Activated CD8-positive, alpha-beta memory T cell treated with anti-CD3 and anti-CD28 coated beads, Interleukin-2, amount 10 ng/mL, durations not matched to agents 7 days and 5 days (primary cell): Measurements from ENCODE around the gene LATS1. TPM values are rescaled to one million over a fixed set of nuclear protein-coding genes. Genes with fewer than 3 reads are reported as not detected.

Experiments used
- ATAC-seq: fragments of 150-1000 bp; cut with Tn5 transposase; one replicate; pipeline ENCODE4 v1.10.0; 2021; ENCODE audit warnings: moderate library complexity
- CTCF ChIA-PET: fragments of 350-600 bp; sonication (Branson Sonifier 250); formaldehyde crosslinking; loops from one replicate; lab custom pipeline; 2021; ENCODE audit warnings: antibody characterized with exemption; lab: Charles Lee
- DNase-seq: peaks from one replicate; pipeline ENCODE4 v3.0.0-alpha.2; 2020
- H3K27ac Mint-ChIP-seq: one replicate; pipeline ENCODE4 v1.8.0; 2021; ENCODE audit warnings: mild to moderate bottlenecking, mixed read lengths
- H3K27me3 Mint-ChIP-seq: one replicate; pipeline ENCODE4 v1.8.0; 2021; ENCODE audit warnings: mixed read lengths
- H3K36me3 Mint-ChIP-seq: one replicate; pipeline ENCODE4 v1.8.0; 2021; ENCODE audit warnings: mild to moderate bottlenecking, mixed read lengths
- H3K4me1 Mint-ChIP-seq: one replicate; pipeline ENCODE4 v1.8.0; 2021; ENCODE audit warnings: mixed read lengths
- H3K4me3 Mint-ChIP-seq: one replicate; pipeline ENCODE4 v1.8.0; 2021; ENCODE audit warnings: mild to moderate bottlenecking, moderate library complexity, mixed read lengths
- H3K9me3 Mint-ChIP-seq: one replicate; pipeline ENCODE4 v1.8.0; 2022; ENCODE audit warnings: low read depth, mixed read lengths
- total RNA-seq, 2 experiments: library from RNA; stranded (reverse); gene quantifications; one replicate each; pipeline ENCODE4 v1.2.3, GENCODE V29; 2021

The LATS1 gene
- total RNA-seq, 2 experiments from 2014 or later: 28.5 to 33.1 TPM

GRCh38 chr6:149723262-149723661, 5.4 kb upstream of the LATS1 start:
- peaks cover 23% of the 10 kb centered on the region for H3K4me1 Mint-ChIP-seq
- CTCF ChIA-PET: interaction anchor here (0.8 to 1.4 kb wide), 4 partner anchors 10 to 96 kb away, joined by 3 to 6 read pairs (median 3); partner anchors contain the start of gene PCMT1

GRCh38 chr6:149719531-149719930, 1.6 kb upstream of the LATS1 start:
- no peaks in the 10 kb centered on the region for H3K27me3 Mint-ChIP-seq
- H3K4me1 Mint-ChIP-seq: peaks cover 31% of the 10 kb centered on the region
- peak; percentile 15 for DNase-seq
- CTCF ChIA-PET: no interaction called here
- peak overlapping the region; percentile 11 for H3K27ac Mint-ChIP-seq
- H3K4me3 Mint-ChIP-seq: no peak overlapping the region
- H3K36me3 Mint-ChIP-seq: peaks cover 19% of the 10 kb centered on the region
- no peak for ATAC-seq
- H3K9me3 Mint-ChIP-seq: no peaks in the 10 kb centered on the region

More at GRCh38 chr6:149723262-149723661, 5.4 kb upstream of the LATS1 start:
- Mint-ChIP-seq H3K36me3 (peaks cover 22% of the 10 kb centered on the region), H3K27me3 (no peaks in the 10 kb centered on the region), H3K9me3 (no peaks in the 10 kb centered on the region), H3K4me3 (no peak overlapping the region), H3K27ac (no peak overlapping the region)
- ATAC-seq (no peak), DNase-seq (no peak)

GRCh38 chr6:149717255-149717587, 680 bp downstream of the LATS1 start:
- ATAC-seq (no peak), DNase-seq (no peak)
- peaks cover 34% of the 10 kb centered on the region for H3K4me1 Mint-ChIP-seq
- H3K9me3 Mint-ChIP-seq: no peaks in the 10 kb centered on the region
- peak overlapping the region; percentile 97 for H3K27ac Mint-ChIP-seq
- CTCF ChIA-PET: interaction anchor here (1.0 to 2.8 kb wide), 4 partner anchors 13 to 172 kb away, joined by 3 to 14 read pairs (median 8); partner anchors contain the start of genes GINM1, NUP43 and PPIL4
- H3K4me3 Mint-ChIP-seq: peak overlapping the region; percentile 92
- peaks cover 22% of the 10 kb centered on the region for H3K36me3 Mint-ChIP-seq
- H3K27me3 Mint-ChIP-seq: no peaks in the 10 kb centered on the region

GRCh38 chr6:149716181-149716963, 1.5 kb downstream of the LATS1 start:
- ATAC-seq (no peak), DNase-seq (peak; percentile 39)
- H3K4me1 Mint-ChIP-seq: peaks cover 38% of the 10 kb centered on the region
- CTCF ChIA-PET: interaction anchor here (1.0 to 2.8 kb wide), 5 partner anchors 12 to 171 kb away, joined by 3 to 14 read pairs (median 7); partner anchors contain the start of genes GINM1, NUP43 and PPIL4
- no peaks in the 10 kb centered on the region for H3K9me3 Mint-ChIP-seq
- peak overlapping the region; percentile 92 for H3K4me3 Mint-ChIP-seq
- peaks cover 25% of the 10 kb centered on the region for H3K36me3 Mint-ChIP-seq
- peak overlapping the region; percentile 97 for H3K27ac Mint-ChIP-seq
- H3K27me3 Mint-ChIP-seq: no peaks in the 10 kb centered on the region

- no peak overlapping the region for H3K4me3 Mint-ChIP-seq
- H3K36me3 Mint-ChIP-seq: peaks cover 27% of the 10 kb centered on the region
- no peak overlapping the region for H3K27ac Mint-ChIP-seq
- no peak for ATAC-seq
- CTCF ChIA-PET: interaction anchor here (1.0 to 1.2 kb wide), 2 partner anchors 15 to 169 kb away, joined by 3 read pairs; partner anchors contain the start of gene PPIL4
- H3K9me3 Mint-ChIP-seq: no peaks in the 10 kb centered on the region
- H3K27me3 Mint-ChIP-seq: no peaks in the 10 kb centered on the region
- DNase-seq: no peak
- peaks cover 45% of the 10 kb centered on the region for H3K4me1 Mint-ChIP-seq
These were observed 3.5 kb downstream of the LATS1 start for GRCh38 chr6:149714442-149714841.

GRCh38 chr6:149711711-149712110, 6.2 kb downstream of the LATS1 start:
- H3K4me3 Mint-ChIP-seq: no peak overlapping the region

GRCh38 chr6:149701714-149702113, 16.2 kb downstream of the LATS1 start:
- DNase-seq: no peak
- H3K36me3 Mint-ChIP-seq: peaks cover 15% of the 10 kb centered on the region
- no peaks in the 10 kb centered on the region for H3K27me3 Mint-ChIP-seq
- no peak overlapping the region for H3K27ac Mint-ChIP-seq
- ATAC-seq: no peak
- CTCF ChIA-PET: no interaction called here
- H3K9me3 Mint-ChIP-seq: no peaks in the 10 kb centered on the region
- peaks cover 27% of the 10 kb centered on the region for H3K4me1 Mint-ChIP-seq
- no peak overlapping the region for H3K4me3 Mint-ChIP-seq

More at GRCh38 chr6:149711711-149712110, 6.2 kb downstream of the LATS1 start:
- Mint-ChIP-seq H3K27ac (no peak overlapping the region), H3K27me3 (no peaks in the 10 kb centered on the region), H3K9me3 (no peaks in the 10 kb centered on the region), H3K4me1 (peaks cover 46% of the 10 kb centered on the region), H3K36me3 (peaks cover 23% of the 10 kb centered on the region)
- ATAC-seq (no peak), DNase-seq (no peak)
- CTCF ChIA-PET: no interaction called here

- CTCF ChIA-PET: interaction anchor here (0.7 to 1.0 kb wide), 4 partner anchors 11 to 25 kb away, joined by 3 to 5 read pairs (median 3); no protein-coding TSS in a partner anchor
- Mint-ChIP-seq H3K4me3 (no peak overlapping the region), H3K36me3 (peaks cover 22% of the 10 kb centered on the region), H3K9me3 (no peaks in the 10 kb centered on the region), H3K4me1 (peaks cover 20% of the 10 kb centered on the region), H3K27me3 (no peaks in the 10 kb centered on the region), H3K27ac (no peak overlapping the region)
- no peak for DNase-seq
- ATAC-seq: no peak
These were observed 18.8 kb downstream of the LATS1 start for GRCh38 chr6:149699150-149699549.

- CTCF ChIA-PET: interaction anchor here (0.7 to 1.1 kb wide), 4 partner anchors 10 to 26 kb away, joined by 3 to 5 read pairs (median 3); no protein-coding TSS in a partner anchor
- Mint-ChIP-seq H3K9me3 (no peaks in the 10 kb centered on the region), H3K36me3 (peaks cover 24% of the 10 kb centered on the region), H3K27ac (no peak overlapping the region), H3K4me1 (peaks cover 16% of the 10 kb centered on the region), H3K27me3 (no peaks in the 10 kb centered on the region), H3K4me3 (no peak overlapping the region)
- DNase-seq (no peak), ATAC-seq (no peak)
These were observed 19.7 kb downstream of the LATS1 start for GRCh38 chr6:149698175-149698574.

GRCh38 chr6:149696901-149697300, 21.0 kb downstream of the LATS1 start:
- DNase-seq (no peak), ATAC-seq (no peak)
- Mint-ChIP-seq H3K27ac (peak overlapping the region; percentile 17), H3K36me3 (peaks cover 29% of the 10 kb centered on the region), H3K27me3 (no peaks in the 10 kb centered on the region), H3K9me3 (no peaks in the 10 kb centered on the region), H3K4me3 (no peak overlapping the region), H3K4me1 (peaks cover 18% of the 10 kb centered on the region)
- CTCF ChIA-PET: interaction anchor here (1.1 kb wide), 1 partner anchor 25 kb away, joined by 3 read pairs; no protein-coding TSS in a partner anchor

- H3K27ac Mint-ChIP-seq: no peak overlapping the region
These were observed 23.0 kb downstream of the LATS1 start for GRCh38 chr6:149694921-149695320.

GRCh38 chr6:149691201-149691600, 26.7 kb downstream of the LATS1 start:
- CTCF ChIA-PET: interaction anchor here (1.0 to 1.7 kb wide), 2 partner anchors 31 to 126 kb away, joined by 3 read pairs; partner anchors contain the start of gene GINM1
- Mint-ChIP-seq H3K4me1 (peaks cover 25% of the 10 kb centered on the region), H3K9me3 (no peaks in the 10 kb centered on the region), H3K4me3 (no peak overlapping the region), H3K36me3 (peaks cover 45% of the 10 kb centered on the region), H3K27me3 (no peaks in the 10 kb centered on the region), H3K27ac (no peak overlapping the region)
- no peak for DNase-seq
- ATAC-seq: no peak

More at GRCh38 chr6:149694921-149695320, 23.0 kb downstream of the LATS1 start:
- Mint-ChIP-seq H3K9me3 (no peaks in the 10 kb centered on the region), H3K27me3 (no peaks in the 10 kb centered on the region), H3K36me3 (peaks cover 31% of the 10 kb centered on the region), H3K4me3 (no peak overlapping the region), H3K4me1 (peaks cover 16% of the 10 kb centered on the region)
- ATAC-seq (no peak), DNase-seq (no peak)
- CTCF ChIA-PET: interaction anchor here (1.4 kb wide), 1 partner anchor 23 kb away, joined by 3 read pairs; the partner anchor contains the start of gene LATS1

- no peak for DNase-seq
- CTCF ChIA-PET: interaction anchor here (0.9 to 1.7 kb wide), 6 partner anchors 9 to 141 kb away, joined by 3 to 4 read pairs (median 3); partner anchors contain the start of genes GINM1 and PPIL4
- no peak overlapping the region for H3K4me3 Mint-ChIP-seq
- no peaks in the 10 kb centered on the region for H3K9me3 Mint-ChIP-seq
- H3K4me1 Mint-ChIP-seq: peaks cover 28% of the 10 kb centered on the region
- peaks cover 41% of the 10 kb centered on the region for H3K36me3 Mint-ChIP-seq
- no peaks in the 10 kb centered on the region for H3K27me3 Mint-ChIP-seq
- peak; percentile 5 for ATAC-seq
- H3K27ac Mint-ChIP-seq: peak overlapping the region; percentile 61
These were observed 31.7 kb downstream of the LATS1 start for GRCh38 chr6:149686230-149686629.
